Nephron progenitor cell (in vitro differentiated cells): Measurements from ENCODE around the gene P2RY14.
"Not testable (repeated sequence)": the region's sequence is repeated elsewhere in the genome, so short reads cannot be mapped to it uniquely, and the experiment has no call there.

Experiments used
- DNase-seq: peaks from one replicate; pipeline ENCODE4 v3.0.0; 2021
- H3K27ac Mint-ChIP-seq: 2 replicates; pipeline ENCODE4 v1.8.0; 2021; ENCODE audit warnings: mild to moderate bottlenecking, moderate library complexity, mixed read lengths
- H3K27me3 Mint-ChIP-seq: 2 replicates; pipeline ENCODE4 v1.8.0; 2021; ENCODE audit warnings: mild to moderate bottlenecking, low read depth, mixed read lengths; ENCODE audit not compliant: poor library complexity
- H3K36me3 Mint-ChIP-seq: 2 replicates; pipeline ENCODE4 v1.8.0; 2021; ENCODE audit warnings: low read depth, mixed read lengths
- H3K4me1 Mint-ChIP-seq: 2 replicates; pipeline ENCODE4 v1.8.0; 2021; ENCODE audit warnings: mixed read lengths
- H3K4me3 Mint-ChIP-seq: 2 replicates; pipeline ENCODE4 v1.8.0; 2021; ENCODE audit warnings: mild to moderate bottlenecking, moderate library complexity, mixed read lengths
- H3K9me3 Mint-ChIP-seq: 2 replicates; pipeline ENCODE4 v1.8.0; 2021; ENCODE audit warnings: mild to moderate bottlenecking, moderate library complexity, mixed read lengths
- TF ChIP-seq, protein P1 (sequence below): fragments of 200-600 bp; sonication (generic); IDR thresholded peaks from 2 replicates; pipeline ENCODE4 v1.5.0; 2021; ENCODE audit warnings: antibody characterized with exemption

Gene P2RY14

DNA sequence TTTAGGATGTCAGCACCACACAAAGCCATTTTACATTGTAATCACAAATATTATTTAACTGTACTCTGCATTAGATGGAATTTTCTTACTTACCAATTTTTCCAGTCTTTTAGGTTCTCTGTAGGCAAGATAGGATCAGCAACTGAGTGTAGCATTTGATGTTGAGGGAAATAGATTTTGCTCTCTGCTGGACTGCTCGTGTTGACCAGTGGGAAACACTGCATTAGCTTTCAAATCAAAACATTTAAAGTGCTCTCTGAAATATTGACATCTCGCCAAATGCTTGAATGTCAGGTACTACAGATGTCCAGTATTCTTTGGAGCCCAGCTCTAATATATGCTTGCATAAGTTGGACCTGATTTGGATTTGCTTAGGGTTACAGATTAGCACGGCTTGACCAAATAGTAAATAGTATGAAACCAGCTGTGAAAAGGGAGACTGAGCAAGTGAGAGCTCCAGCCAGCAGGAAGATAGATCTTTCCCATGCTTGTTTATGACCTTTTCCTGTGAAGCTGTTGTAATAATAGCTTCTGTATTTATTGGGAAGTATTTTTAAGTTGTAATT, 29.5 kb downstream of the P2RY14 start:
- H3K4me1 Mint-ChIP-seq, result peaks cover 6% of the 10 kb centered on the region
- TF ChIP-seq, protein P1, sequence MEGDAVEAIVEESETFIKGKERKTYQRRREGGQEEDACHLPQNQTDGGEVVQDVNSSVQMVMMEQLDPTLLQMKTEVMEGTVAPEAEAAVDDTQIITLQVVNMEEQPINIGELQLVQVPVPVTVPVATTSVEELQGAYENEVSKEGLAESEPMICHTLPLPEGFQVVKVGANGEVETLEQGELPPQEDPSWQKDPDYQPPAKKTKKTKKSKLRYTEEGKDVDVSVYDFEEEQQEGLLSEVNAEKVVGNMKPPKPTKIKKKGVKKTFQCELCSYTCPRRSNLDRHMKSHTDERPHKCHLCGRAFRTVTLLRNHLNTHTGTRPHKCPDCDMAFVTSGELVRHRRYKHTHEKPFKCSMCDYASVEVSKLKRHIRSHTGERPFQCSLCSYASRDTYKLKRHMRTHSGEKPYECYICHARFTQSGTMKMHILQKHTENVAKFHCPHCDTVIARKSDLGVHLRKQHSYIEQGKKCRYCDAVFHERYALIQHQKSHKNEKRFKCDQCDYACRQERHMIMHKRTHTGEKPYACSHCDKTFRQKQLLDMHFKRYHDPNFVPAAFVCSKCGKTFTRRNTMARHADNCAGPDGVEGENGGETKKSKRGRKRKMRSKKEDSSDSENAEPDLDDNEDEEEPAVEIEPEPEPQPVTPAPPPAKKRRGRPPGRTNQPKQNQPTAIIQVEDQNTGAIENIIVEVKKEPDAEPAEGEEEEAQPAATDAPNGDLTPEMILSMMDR, result no peak
- no peak for DNase-seq
- no peak overlapping the region for H3K4me3 Mint-ChIP-seq
- H3K36me3 Mint-ChIP-seq, result no peaks in the 10 kb centered on the region
- H3K27ac Mint-ChIP-seq, result peak overlapping the region; percentile 8
- H3K9me3 Mint-ChIP-seq, result peaks cover 4% of the 10 kb centered on the region
- H3K27me3 Mint-ChIP-seq, result no peaks in the 10 kb centered on the region

DNA sequence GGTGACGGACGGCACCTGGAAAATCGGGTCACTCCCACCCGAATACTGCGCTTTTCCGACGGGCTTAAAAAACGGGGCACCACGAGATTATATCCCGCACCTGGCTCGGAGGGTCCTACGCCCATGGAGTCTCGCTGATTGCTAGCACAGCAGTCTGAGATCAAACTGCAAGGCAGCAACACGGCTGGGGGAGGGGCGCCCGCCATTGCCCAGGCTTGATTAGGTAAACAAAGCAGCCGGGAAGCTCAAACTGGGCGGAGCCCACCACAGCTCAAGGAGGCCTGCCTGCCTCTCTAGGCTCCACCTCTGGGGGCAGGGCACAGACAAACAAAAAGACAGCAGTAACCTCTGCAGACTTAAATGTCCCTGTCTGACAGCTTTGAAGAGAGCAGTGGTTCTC, 36.3 kb downstream of the P2RY14 start:
- Mint-ChIP-seq H3K4me3 (peak overlapping the region; percentile 47), H3K9me3 (peaks cover 14% of the 10 kb centered on the region)

DNA sequence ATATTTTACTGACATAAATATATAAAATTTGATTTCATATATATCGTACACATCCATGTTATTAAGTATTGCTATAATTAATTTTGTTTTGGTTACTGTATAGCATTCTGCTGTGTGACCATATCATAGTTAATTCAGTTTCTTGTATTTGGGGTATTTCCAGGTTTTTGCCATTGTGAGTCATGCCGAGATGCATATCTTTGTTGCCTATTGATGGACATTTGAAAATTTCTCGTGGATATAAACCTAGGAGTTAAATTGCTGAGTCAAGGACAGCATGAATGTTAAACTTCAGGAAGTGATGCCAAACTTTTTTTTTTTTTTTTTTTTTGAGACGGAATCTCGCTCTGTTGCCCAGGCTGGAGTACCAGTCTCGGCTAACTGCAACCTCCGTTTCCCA, 41.6 kb downstream of the P2RY14 start:
- H3K4me1 Mint-ChIP-seq, result no peaks in the 10 kb centered on the region
- H3K36me3 Mint-ChIP-seq, result peaks cover 45% of the 10 kb centered on the region
- H3K27ac Mint-ChIP-seq, result no peak overlapping the region

More for the DNA sequence above, 36.3 kb downstream of the P2RY14 start:
- not testable (repeated sequence) for H3K27me3 Mint-ChIP-seq, H3K4me1 Mint-ChIP-seq, H3K27ac Mint-ChIP-seq, DNase-seq
- H3K36me3 Mint-ChIP-seq, result peaks cover 25% of the 10 kb centered on the region

DNA sequence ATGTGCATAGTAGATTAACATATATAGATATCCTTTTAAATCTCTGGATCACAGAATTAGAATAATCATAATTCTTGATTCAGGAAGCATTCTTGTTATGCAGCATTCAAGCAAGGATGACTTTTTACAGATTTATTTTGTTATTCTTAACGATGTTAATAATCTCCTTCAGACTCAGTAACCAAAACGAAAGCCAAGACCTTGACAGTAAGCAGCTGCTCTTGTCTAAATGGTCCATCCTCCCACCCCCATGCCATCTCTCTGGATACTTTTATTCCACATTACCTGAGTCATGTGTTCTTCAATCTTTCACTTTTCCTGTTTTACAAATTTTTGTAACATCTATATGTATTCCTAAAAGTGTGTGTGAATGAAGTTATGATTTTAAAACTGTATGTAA, 42.0 kb downstream of the P2RY14 start:
- DNase-seq, result no peak
- H3K27ac Mint-ChIP-seq, result no peak overlapping the region
- TF ChIP-seq, protein P1, result no peak
- no peaks in the 10 kb centered on the region for H3K4me1 Mint-ChIP-seq
- H3K36me3 Mint-ChIP-seq, result peaks cover 45% of the 10 kb centered on the region
- no peak overlapping the region for H3K4me3 Mint-ChIP-seq
- peaks cover 3% of the 10 kb centered on the region for H3K9me3 Mint-ChIP-seq
- no peaks in the 10 kb centered on the region for H3K27me3 Mint-ChIP-seq

More for the DNA sequence above, 41.6 kb downstream of the P2RY14 start:
- no peak for DNase-seq
- Mint-ChIP-seq H3K4me3 (no peak overlapping the region), H3K9me3 (peaks cover 7% of the 10 kb centered on the region), H3K27me3 (no peaks in the 10 kb centered on the region)
- TF ChIP-seq, protein P1, result no peak

DNA sequence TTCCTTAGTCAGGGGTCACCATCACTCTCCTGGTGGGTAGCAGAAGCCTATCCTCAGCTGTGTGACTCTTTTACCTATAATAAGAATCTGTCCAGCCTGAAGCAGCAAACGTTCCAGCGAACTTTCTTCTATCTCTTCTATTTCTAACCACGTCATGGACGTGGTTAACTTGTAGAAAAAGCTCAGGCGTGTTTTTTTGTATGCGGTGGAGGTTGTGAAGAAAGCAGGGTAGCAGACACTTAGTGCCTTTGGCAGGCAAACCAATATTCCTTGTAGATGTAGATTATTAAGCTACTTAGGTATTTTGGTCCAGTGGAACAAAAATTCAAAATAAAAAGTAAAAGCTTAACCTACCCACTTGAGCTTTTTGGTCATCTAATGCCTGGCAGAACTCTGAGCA, 43.5 kb downstream of the P2RY14 start:
- peaks cover 43% of the 10 kb centered on the region for H3K36me3 Mint-ChIP-seq
- H3K27ac Mint-ChIP-seq, result no peak overlapping the region
- H3K4me1 Mint-ChIP-seq, result peaks cover 5% of the 10 kb centered on the region
- no peak for DNase-seq
- no peaks in the 10 kb centered on the region for H3K27me3 Mint-ChIP-seq
- TF ChIP-seq, protein P1, result no peak
- no peak overlapping the region for H3K4me3 Mint-ChIP-seq
- no peaks in the 10 kb centered on the region for H3K9me3 Mint-ChIP-seq

DNA sequence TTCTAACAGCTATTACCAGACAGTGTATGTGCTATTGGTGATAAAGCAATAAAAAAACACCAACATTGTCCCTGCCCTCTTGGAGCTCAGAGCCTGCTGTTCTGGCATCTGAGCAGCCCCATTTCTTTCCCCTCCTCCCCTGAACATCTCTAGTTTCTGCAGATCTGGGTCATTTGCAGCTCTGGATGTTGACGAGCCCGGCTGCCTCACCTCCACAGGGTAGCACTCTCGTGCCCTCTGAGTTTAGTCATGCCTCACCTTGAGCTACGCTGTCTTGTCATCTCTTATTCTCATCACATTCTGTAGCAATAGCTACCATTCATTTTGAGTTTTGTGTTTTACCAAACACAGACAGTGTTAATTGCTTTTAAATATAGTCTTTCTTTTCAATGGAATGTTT, 45.4 kb downstream of the P2RY14 start:
- TF ChIP-seq, protein P1, result no peak
- H3K36me3 Mint-ChIP-seq, result peaks cover 38% of the 10 kb centered on the region
- H3K27ac Mint-ChIP-seq, result no peak overlapping the region
- no peaks in the 10 kb centered on the region for H3K27me3 Mint-ChIP-seq
- DNase-seq, result no peak
- no peaks in the 10 kb centered on the region for H3K9me3 Mint-ChIP-seq
- H3K4me3 Mint-ChIP-seq, result no peak overlapping the region
- H3K4me1 Mint-ChIP-seq, result peaks cover 14% of the 10 kb centered on the region

DNA sequence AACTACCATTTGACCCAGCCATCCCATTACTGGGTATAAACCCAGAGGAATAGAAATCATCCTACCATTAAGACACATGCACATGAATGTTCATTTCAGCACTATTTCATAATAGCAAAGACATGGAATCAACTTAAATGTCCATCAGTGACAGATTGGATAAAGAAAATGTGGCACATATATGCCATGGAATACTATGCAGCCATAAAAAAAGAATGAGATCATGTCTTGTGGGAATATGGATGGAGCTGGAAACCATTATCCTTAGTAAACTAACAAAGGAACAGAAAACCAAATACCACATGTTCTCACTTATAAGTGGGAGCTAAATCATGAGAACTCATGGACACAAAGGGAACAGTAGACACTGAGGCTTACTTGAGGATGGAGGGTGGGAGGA, 45.9 kb downstream of the P2RY14 start:
- H3K36me3 Mint-ChIP-seq, result peaks cover 38% of the 10 kb centered on the region
- not testable (repeated sequence) for H3K27me3 Mint-ChIP-seq, H3K27ac Mint-ChIP-seq, H3K9me3 Mint-ChIP-seq, H3K4me3 Mint-ChIP-seq, DNase-seq
- peaks cover 19% of the 10 kb centered on the region for H3K4me1 Mint-ChIP-seq
